HG02870 (cell line): ENCODE data around the gene SYNGR1.

Experiments used
- ATAC-seq: cut with Tn5 transposase; IDR thresholded peaks from one replicate; pipeline ENCODE4 v1.9.1; 2021; ENCODE audit warnings: mild to moderate bottlenecking, moderate library complexity; ENCODE audit not compliant: unreplicated experiment

SYNGR1 gene

GRCh38 chr22:39349967-39350726, at the start of gene SYNGR1:
SYNGR1 (plus strand) TSS chr22:39349991; CDS start chr22:39350011, 20 bp downstream.
- ATAC-seq = no peak

- ATAC-seq = no peak
Measured at GRCh38 chr22:39300186-39300830, 49.5 kb upstream of the SYNGR1 start.

GRCh38 chr22:39301108-39301507, 48.7 kb upstream of the SYNGR1 start:
- ATAC-seq = no peak

- ATAC-seq = no peak
Measured at GRCh38 chr22:39301926-39302325, 47.9 kb upstream of the SYNGR1 start.

GRCh38 chr22:39302431-39302960, 47.3 kb upstream of the SYNGR1 start:
- no peak for ATAC-seq

- ATAC-seq = no peak
Measured at GRCh38 chr22:39303358-39303757, 46.4 kb upstream of the SYNGR1 start.

- no peak for ATAC-seq
Measured at GRCh38 chr22:39303892-39304671, 45.7 kb upstream of the SYNGR1 start.

- no peak for ATAC-seq
Measured at GRCh38 chr22:39306456-39307361, 43.1 kb upstream of the SYNGR1 start.

- no peak for ATAC-seq
Measured at GRCh38 chr22:39308614-39309363, 41.0 kb upstream of the SYNGR1 start.

GRCh38 chr22:39309364-39309861, 40.4 kb upstream of the SYNGR1 start:
- no peak for ATAC-seq

GRCh38 chr22:39309881-39310714, 39.7 kb upstream of the SYNGR1 start:
- ATAC-seq = no peak

GRCh38 chr22:39311592-39312400, 38.0 kb upstream of the SYNGR1 start:
- ATAC-seq = no peak

GRCh38 chr22:39312410-39312809, 37.4 kb upstream of the SYNGR1 start:
- no peak for ATAC-seq

- ATAC-seq = no peak
Measured at GRCh38 chr22:39313258-39314001, 36.4 kb upstream of the SYNGR1 start.

- no peak for ATAC-seq
Measured at GRCh38 chr22:39314251-39314971, 35.4 kb upstream of the SYNGR1 start.

- no peak for ATAC-seq
Measured at GRCh38 chr22:39315389-39315788, 34.4 kb upstream of the SYNGR1 start.
